Embryonic facial prominence (tissue), 1 donor: ENCODE results near the gene OTUD3.
"Not testable (repeated sequence)": the region's sequence is repeated elsewhere in the genome, so short reads cannot be mapped to it uniquely, and the experiment has no call there.

Experiments used
- DNase-seq: peaks from one replicate; pipeline ENCODE4 v3.0.0-alpha.2; 2016; ENCODE audit errors: extremely low spot score

OTUD3 gene

GRCh38 chr1:19920132-19920710 is 38.0 kb downstream of the OTUD3 start:
- no peak for DNase-seq

- no peak for DNase-seq
These were observed 39.1 kb downstream of the OTUD3 start for GRCh38 chr1:19921310-19921709.

GRCh38 chr1:19922015-19922688 is 40.0 kb downstream of the OTUD3 start:
- no peak for DNase-seq

GRCh38 chr1:19923137-19923952 is 41.1 kb downstream of the OTUD3 start, which contains the start of gene PLA2G2E:
Gene PLA2G2E (minus strand): TSS chr1:19923617. CDS start chr1:19923559, 58 bp downstream.
- no peak for DNase-seq

GRCh38 chr1:19923953-19924346 is 41.8 kb downstream of the OTUD3 start:
- DNase-seq: no peak

- no peak for DNase-seq
These were observed 43.3 kb downstream of the OTUD3 start for GRCh38 chr1:19925342-19926070.

- no peak for DNase-seq
These were observed 44.3 kb downstream of the OTUD3 start for GRCh38 chr1:19926296-19927129.

- DNase-seq: not testable (repeated sequence)
These were observed 44.9 kb downstream of the OTUD3 start for GRCh38 chr1:19927130-19927421.

- DNase-seq: no peak
These were observed 50.7 kb downstream of the OTUD3 start for GRCh38 chr1:19932866-19933265.

- no peak for DNase-seq
These were observed 52.1 kb downstream of the OTUD3 start for GRCh38 chr1:19934336-19934735.

GRCh38 chr1:19936061-19936750 is 54.0 kb downstream of the OTUD3 start:
- no peak for DNase-seq

- DNase-seq: no peak
These were observed 56.3 kb downstream of the OTUD3 start for GRCh38 chr1:19938472-19938871.

GRCh38 chr1:19940486-19941205 is 58.5 kb downstream of the OTUD3 start:
- DNase-seq: no peak

- DNase-seq: no peak
These were observed 59.0 kb downstream of the OTUD3 start for GRCh38 chr1:19941206-19941568.

GRCh38 chr1:19942088-19942487 is 59.9 kb downstream of the OTUD3 start:
- no peak for DNase-seq

- DNase-seq: no peak
These were observed 60.5 kb downstream of the OTUD3 start for GRCh38 chr1:19942657-19943056.

GRCh38 chr1:19945914-19946313 is 63.7 kb downstream of the OTUD3 start:
- DNase-seq: no peak

GRCh38 chr1:19946331-19946751 is 64.1 kb downstream of the OTUD3 start:
- no peak for DNase-seq

- no peak for DNase-seq
These were observed 64.8 kb downstream of the OTUD3 start for GRCh38 chr1:19946971-19947370.

- no peak for DNase-seq
These were observed 66.8 kb downstream of the OTUD3 start for GRCh38 chr1:19949016-19949415.
